ENCODE measurements around the gene SLC2A2.

SLC2A2 gene

GRCh38 chr3:170991664-170992063 is 34.9 kb downstream of the SLC2A2 start:
- DNase-seq (ENCODE audit: low spot score): no peak
- TF ChIP-seq, protein P1, sequence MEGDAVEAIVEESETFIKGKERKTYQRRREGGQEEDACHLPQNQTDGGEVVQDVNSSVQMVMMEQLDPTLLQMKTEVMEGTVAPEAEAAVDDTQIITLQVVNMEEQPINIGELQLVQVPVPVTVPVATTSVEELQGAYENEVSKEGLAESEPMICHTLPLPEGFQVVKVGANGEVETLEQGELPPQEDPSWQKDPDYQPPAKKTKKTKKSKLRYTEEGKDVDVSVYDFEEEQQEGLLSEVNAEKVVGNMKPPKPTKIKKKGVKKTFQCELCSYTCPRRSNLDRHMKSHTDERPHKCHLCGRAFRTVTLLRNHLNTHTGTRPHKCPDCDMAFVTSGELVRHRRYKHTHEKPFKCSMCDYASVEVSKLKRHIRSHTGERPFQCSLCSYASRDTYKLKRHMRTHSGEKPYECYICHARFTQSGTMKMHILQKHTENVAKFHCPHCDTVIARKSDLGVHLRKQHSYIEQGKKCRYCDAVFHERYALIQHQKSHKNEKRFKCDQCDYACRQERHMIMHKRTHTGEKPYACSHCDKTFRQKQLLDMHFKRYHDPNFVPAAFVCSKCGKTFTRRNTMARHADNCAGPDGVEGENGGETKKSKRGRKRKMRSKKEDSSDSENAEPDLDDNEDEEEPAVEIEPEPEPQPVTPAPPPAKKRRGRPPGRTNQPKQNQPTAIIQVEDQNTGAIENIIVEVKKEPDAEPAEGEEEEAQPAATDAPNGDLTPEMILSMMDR (IDR thresholded peaks at IDR 0.05): no peak
- no peak overlapping the region for H3K27ac ChIP-seq
- H3K4me3 ChIP-seq: no peak overlapping the region

DNA sequence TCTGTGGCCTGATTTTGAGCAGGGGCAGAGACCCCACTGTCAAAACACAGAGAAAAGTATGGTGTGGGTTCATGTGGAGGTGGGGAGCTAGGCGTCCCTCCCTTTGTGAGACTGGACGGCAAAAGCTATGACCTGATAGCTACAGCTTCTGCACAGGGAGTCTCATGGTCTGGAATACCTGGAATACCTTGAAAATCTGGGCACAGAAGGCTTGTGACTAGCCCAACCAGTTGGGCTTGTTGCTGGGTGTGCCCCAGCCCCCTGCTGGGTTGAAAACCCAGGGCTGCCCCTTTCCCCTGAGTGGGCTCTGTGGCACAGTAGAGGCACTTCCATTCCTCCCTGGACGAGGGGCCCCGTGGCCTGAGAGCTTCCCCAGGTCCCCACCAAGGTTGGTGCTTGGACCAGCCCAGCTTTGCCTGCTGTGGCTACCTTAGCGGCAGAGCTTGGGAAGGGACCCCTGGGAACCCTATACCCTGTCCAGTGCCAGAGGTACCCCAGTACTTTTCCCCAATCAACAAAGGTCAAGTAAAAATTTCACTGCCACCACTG is 37.3 kb downstream of the SLC2A2 start:
- H3K27ac ChIP-seq: no peak overlapping the region
- TF ChIP-seq, protein P1 (IDR thresholded peaks at IDR 0.05): no peak
- H3K4me3 ChIP-seq: no peak overlapping the region
- DNase-seq (ENCODE audit: low spot score): no peak

- Histone ChIP-seq H3K4me3 (no peak overlapping the region), H3K27ac (no peak overlapping the region)
- no peak for DNase-seq (ENCODE audit: low spot score)
- TF ChIP-seq, protein P1 (IDR thresholded peaks at IDR 0.05): no peak
These were observed 38.1 kb downstream of the SLC2A2 start for GRCh38 chr3:170988378-170988777.

DNA sequence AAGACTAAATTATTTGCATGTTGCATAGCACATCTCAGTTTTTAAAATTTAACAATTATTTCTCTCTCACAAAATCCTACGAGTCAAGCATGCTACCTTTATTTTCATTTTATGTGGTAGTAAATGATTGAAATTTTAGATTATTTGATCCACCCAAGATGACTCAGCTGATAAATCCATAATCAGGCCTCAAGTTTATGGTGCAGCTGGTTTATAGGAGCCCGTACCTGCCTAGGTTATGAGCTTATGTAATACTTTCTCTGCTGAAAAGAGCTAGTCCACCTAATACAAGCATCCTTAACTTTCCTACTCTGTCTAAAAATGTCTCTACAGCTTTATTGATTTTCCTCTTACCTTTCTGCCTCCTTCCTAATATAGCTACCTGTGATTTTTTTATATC is 41.2 kb downstream of the SLC2A2 start:
- Histone ChIP-seq H3K27ac (no peak overlapping the region), H3K4me3 (no peak overlapping the region)
- TF ChIP-seq, protein P1 (IDR thresholded peaks at IDR 0.05): no peak
- DNase-seq (ENCODE audit: low spot score): no peak

DNA sequence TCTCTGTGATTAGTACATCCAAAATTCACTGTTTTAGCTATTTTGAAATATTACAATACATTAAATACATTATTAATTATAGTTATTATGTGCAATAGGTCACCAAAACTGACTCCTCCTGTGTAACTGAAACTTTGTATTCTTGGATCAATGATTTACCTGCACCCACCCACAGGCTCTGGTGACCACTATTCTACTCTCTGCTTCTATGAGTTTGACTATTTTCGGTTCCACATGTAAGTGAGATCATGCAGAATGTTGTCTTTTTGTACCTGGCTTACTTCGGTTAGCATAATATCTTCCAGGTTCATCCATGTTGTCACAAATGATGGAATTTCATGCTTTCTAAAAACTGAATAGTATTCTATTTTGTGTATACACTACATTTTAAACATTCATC is 43.8 kb downstream of the SLC2A2 start:
- TF ChIP-seq, protein P1 (IDR thresholded peaks at IDR 0.05): no peak
- Histone ChIP-seq H3K27ac (no peak overlapping the region), H3K4me3 (no peak overlapping the region)
- DNase-seq (ENCODE audit: low spot score): no peak

GRCh38 chr3:170980399-170980798 is 46.1 kb downstream of the SLC2A2 start:
- DNase-seq (ENCODE audit: low spot score): no peak
- Histone ChIP-seq H3K27ac (no peak overlapping the region), H3K4me3 (no peak overlapping the region)
- TF ChIP-seq, protein P1 (IDR thresholded peaks at IDR 0.05): no peak

DNA sequence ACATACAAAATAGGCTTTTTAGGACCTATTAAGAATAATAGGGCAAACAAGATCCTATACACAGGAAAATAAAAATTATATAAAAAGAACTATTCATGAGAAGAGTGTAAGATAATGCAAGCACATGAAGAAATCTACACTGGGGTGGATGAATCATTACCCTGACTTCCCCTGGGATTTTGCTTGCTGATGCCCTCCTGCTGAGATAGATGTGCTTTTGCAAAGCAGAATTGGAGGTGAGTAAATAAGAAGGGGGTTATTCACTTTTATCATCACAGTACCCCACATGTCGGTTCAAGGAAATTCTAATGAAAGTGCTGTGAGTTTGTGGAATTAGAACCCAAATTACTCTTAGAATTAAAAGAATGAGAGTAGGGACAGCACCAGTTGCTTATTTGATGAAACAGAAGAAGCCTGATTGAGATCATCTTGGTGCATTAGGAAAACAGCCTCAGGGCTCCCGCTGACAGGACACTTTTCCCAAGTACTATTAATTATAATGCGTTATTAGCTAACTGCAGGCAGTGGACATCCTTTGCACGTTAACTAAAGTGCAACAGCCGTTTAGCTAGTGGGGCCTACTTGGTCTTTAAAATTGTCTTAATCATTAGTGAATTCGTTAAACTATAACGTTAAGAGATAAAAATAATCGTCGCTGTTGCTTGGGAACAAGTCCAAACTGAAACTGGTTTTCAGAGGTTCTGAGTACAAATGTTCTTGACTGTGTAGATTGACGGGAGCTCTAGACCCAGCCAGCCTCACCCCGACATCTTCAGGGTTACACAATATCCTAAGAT is 48.4 kb downstream of the SLC2A2 start:
- DNase-seq (ENCODE audit: low spot score): no peak
- Histone ChIP-seq H3K27ac (no peak overlapping the region), H3K4me3 (no peak overlapping the region)
- TF ChIP-seq, protein P1 (IDR thresholded peaks at IDR 0.05): no peak

Data from coronary artery (tissue), 2 donors.